HepG2 (cell line): ENCODE measurements around the gene STARD13. TPM values are rescaled to one million over a fixed set of nuclear protein-coding genes. Genes with fewer than 3 reads are reported as not detected.
A peak's percentile ranks its signal among the peaks of the same experiment; 100 is the strongest.

Source experiments
- CENPX ChIP-seq: sonication (generic); formaldehyde crosslinking; IDR thresholded peaks from 2 replicates; pipeline ENCODE4 v1.9.0; 2021; ENCODE audit warnings: mild to moderate bottlenecking, missing genetic modification reagents, moderate library complexity
- GABPA ChIP-seq, 2 experiments: IDR thresholded peaks; 2 replicates each; pipeline ENCODE4 v1.6.1; 2011 to 2016; ENCODE audit warnings: low read depth in 2 of 2, low read length in 1 of 2, missing biosample characterization in 1 of 2, missing genetic modification characterization in 1 of 2
- KAT8 ChIP-seq: IDR thresholded peaks from 2 replicates; pipeline ENCODE4 v1.6.1; 2016; ENCODE audit warnings: missing genetic modification reagents, missing compliant biosample characterization
- MATR3 ChIP-seq: sonication (generic); formaldehyde crosslinking; IDR thresholded peaks from 2 replicates; pipeline ENCODE4 v1.4.0; 2020; ENCODE audit warnings: missing genetic modification reagents
- POLR2G ChIP-seq: fragments of 200-400 bp; formaldehyde crosslinking; IDR thresholded peaks from 2 replicates; pipeline ENCODE4 v1.6.1; 2018; ENCODE audit warnings: mild to moderate bottlenecking, low read depth, low read length, moderate library complexity
- ZNF12 ChIP-seq: sonication (generic); formaldehyde crosslinking; IDR thresholded peaks from 2 replicates; pipeline ENCODE4 v1.5.0; 2020; ENCODE audit warnings: missing genetic modification reagents
- ZNF264 ChIP-seq: sonication (generic); formaldehyde crosslinking; IDR thresholded peaks from 2 replicates; pipeline ENCODE4 v1.4.0; 2020; ENCODE audit warnings: missing genetic modification reagents
- ZNF33B ChIP-seq: sonication (generic); formaldehyde crosslinking; IDR thresholded peaks from 2 replicates; pipeline ENCODE4 v1.5.1; 2020; ENCODE audit warnings: mild to moderate bottlenecking, missing genetic modification reagents
- ZNF354B ChIP-seq: sonication (generic); formaldehyde crosslinking; IDR thresholded peaks from 2 replicates; pipeline ENCODE4 v1.8.0; 2022; ENCODE audit warnings: mild to moderate bottlenecking, missing genetic modification reagents
- ZNF75D ChIP-seq: sonication (generic); formaldehyde crosslinking; IDR thresholded peaks from 2 replicates; pipeline ENCODE4 v1.8.1; 2023; ENCODE audit warnings: missing genetic modification reagents, mild to moderate bottlenecking, borderline replicate concordance
- ZNF766 ChIP-seq: sonication (generic); formaldehyde crosslinking; IDR thresholded peaks from 2 replicates; pipeline ENCODE4 v1.5.0; 2020; ENCODE audit warnings: missing genetic modification reagents, borderline replicate concordance
- ZNF772 ChIP-seq: sonication (generic); formaldehyde crosslinking; IDR thresholded peaks from 2 replicates; pipeline ENCODE4 v1.5.0; 2020; ENCODE audit warnings: mild to moderate bottlenecking, missing genetic modification reagents
- ZNF816 ChIP-seq: sonication (generic); formaldehyde crosslinking; IDR thresholded peaks from 2 replicates; pipeline ENCODE4 v1.8.0; 2022; ENCODE audit warnings: missing genetic modification reagents, mild to moderate bottlenecking, borderline replicate concordance
- ZSCAN20 ChIP-seq: sonication (generic); formaldehyde crosslinking; IDR thresholded peaks from 2 replicates; pipeline ENCODE4 v1.4.0; 2020; ENCODE audit warnings: missing genetic modification reagents, mild to moderate bottlenecking, borderline replicate concordance
- polyA plus RNA-seq, 8 experiments: library from polyadenylated mRNA; depleted of rRNA in 3 of 8; stranded (reverse) in 7 of 8; unstranded in 1 of 8; fragments of >200 nt; fragmentation: Illumina TruSeq in 4 of 8; extraction: Trizol in 4 of 8; gene quantifications; 2 replicates each; pipeline versions ENCODE4 v1.2.1 to v1.2.3, GENCODE V29; 2011 to 2016; ENCODE audit warnings: low read depth in 4 of 8, missing spikeins in 1 of 8, mixed read lengths in 1 of 8; ENCODE audit not compliant: insufficient read depth in 1 of 8
- total RNA-seq, 5 experiments: library from RNA; depleted of rRNA; stranded (reverse); fragments of >200 nt; fragmentation: Illumina TruSeq; extraction: Trizol; gene quantifications; 2 replicates each; pipeline ENCODE4 v1.2.3, GENCODE V29; 2016; ENCODE audit warnings: low read depth in 1 of 5
- TF ChIP-seq, protein P1 (sequence below): sonication (generic); formaldehyde crosslinking; IDR thresholded peaks from 2 replicates; pipeline ENCODE4 v1.4.0; 2020; ENCODE audit warnings: missing genetic modification reagents
- TF ChIP-seq, protein P2 (sequence below): sonication (generic); formaldehyde crosslinking; IDR thresholded peaks from 2 replicates; pipeline ENCODE4 v1.4.0; 2020; ENCODE audit warnings: low read depth, mild to moderate bottlenecking, missing genetic modification reagents
- TF ChIP-seq, protein P3 (sequence below): sonication (generic); formaldehyde crosslinking; IDR thresholded peaks from 2 replicates; pipeline ENCODE4 v1.5.1; 2020; ENCODE audit warnings: mild to moderate bottlenecking, moderate library complexity, missing genetic modification reagents
- TF ChIP-seq, protein P4 (sequence below): sonication (generic); formaldehyde crosslinking; IDR thresholded peaks from 2 replicates; pipeline ENCODE4 v1.4.0; 2020; ENCODE audit warnings: mild to moderate bottlenecking, missing genetic modification reagents
- TF ChIP-seq, protein P5 (sequence below): IDR thresholded peaks from 2 replicates; pipeline ENCODE4 v1.6.1; 2016; ENCODE audit warnings: control low read depth

STARD13 gene
- total and polyA plus RNA-seq, 2 of the 13 experiments (the other 11 are each of a cell fraction or from before 2014, with no cell fraction given): 12.8 to 14.3 TPM

DNA sequence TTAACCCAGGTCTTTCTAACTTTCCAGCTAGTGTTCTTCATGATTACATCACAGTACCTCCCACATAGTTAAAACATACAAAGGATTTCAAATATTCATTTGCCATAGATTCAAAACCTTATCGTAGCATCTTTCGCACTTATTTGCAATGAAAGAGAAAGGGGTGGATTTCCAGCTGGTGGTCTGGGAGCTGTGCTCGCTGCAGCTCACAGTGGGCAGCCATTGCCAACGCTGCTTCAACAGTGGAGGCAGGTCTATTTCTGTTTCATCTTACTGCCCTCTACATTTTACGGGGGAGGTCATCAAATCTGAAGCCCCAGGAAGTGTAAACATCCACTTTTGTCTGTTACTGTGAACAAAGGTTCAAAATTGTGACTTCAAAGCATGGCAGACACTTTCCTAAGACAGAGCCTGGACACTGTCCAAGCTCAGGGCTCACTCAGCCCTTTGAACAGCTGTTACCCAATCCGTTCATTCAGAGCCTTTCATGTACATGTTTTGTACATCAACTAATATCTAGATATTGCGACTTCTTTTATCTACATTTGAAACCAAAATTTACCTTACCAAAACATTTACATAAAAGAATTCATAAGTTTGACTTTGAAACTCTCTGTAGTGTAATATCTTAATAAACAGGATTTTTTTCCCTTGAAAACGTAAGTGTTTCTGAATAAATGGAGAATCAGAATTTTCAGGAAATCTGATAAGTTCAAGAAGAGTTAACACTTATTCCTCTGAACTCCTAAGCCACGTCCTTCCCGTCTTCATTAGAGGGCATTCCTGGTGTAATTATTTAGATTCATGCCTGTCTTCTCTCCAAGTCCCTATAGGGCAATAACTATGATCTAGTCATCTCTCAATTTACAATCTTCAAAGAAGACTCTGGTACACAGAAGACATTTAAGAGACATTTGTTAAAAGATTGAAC lies 25.1 kb downstream of the STARD13 start (continued):
- TF ChIP-seq, protein P1, sequence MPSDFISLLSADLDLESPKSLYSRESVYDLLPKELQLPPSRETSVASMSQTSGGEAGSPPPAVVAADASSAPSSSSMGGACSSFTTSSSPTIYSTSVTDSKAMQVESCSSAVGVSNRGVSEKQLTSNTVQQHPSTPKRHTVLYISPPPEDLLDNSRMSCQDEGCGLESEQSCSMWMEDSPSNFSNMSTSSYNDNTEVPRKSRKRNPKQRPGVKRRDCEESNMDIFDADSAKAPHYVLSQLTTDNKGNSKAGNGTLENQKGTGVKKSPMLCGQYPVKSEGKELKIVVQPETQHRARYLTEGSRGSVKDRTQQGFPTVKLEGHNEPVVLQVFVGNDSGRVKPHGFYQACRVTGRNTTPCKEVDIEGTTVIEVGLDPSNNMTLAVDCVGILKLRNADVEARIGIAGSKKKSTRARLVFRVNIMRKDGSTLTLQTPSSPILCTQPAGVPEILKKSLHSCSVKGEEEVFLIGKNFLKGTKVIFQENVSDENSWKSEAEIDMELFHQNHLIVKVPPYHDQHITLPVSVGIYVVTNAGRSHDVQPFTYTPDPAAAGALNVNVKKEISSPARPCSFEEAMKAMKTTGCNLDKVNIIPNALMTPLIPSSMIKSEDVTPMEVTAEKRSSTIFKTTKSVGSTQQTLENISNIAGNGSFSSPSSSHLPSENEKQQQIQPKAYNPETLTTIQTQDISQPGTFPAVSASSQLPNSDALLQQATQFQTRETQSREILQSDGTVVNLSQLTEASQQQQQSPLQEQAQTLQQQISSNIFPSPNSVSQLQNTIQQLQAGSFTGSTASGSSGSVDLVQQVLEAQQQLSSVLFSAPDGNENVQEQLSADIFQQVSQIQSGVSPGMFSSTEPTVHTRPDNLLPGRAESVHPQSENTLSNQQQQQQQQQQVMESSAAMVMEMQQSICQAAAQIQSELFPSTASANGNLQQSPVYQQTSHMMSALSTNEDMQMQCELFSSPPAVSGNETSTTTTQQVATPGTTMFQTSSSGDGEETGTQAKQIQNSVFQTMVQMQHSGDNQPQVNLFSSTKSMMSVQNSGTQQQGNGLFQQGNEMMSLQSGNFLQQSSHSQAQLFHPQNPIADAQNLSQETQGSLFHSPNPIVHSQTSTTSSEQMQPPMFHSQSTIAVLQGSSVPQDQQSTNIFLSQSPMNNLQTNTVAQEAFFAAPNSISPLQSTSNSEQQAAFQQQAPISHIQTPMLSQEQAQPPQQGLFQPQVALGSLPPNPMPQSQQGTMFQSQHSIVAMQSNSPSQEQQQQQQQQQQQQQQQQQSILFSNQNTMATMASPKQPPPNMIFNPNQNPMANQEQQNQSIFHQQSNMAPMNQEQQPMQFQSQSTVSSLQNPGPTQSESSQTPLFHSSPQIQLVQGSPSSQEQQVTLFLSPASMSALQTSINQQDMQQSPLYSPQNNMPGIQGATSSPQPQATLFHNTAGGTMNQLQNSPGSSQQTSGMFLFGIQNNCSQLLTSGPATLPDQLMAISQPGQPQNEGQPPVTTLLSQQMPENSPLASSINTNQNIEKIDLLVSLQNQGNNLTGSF (CRISPR knock-in tag): no peak
- TF ChIP-seq ZNF33B (CRISPR knock-in tag) (no peak), GABPA (IDR thresholded peaks at IDR 0.05; ENCODE audit: low read depth, low read length) (no peak), GABPA (CRISPR knock-in tag; IDR thresholded peaks at IDR 0.05; ENCODE audit: low read depth) (peak; percentile 46; the same call in 1 of the 2 replicates), ZNF816 (CRISPR knock-in tag) (no peak), ZNF354B (CRISPR knock-in tag) (no peak), POLR2G (peak; percentile 75; the same call in 1 of the 2 replicates), ZNF12 (CRISPR knock-in tag) (0 out of 2 replicates have a peak, but pooled peaks have one; percentile 11), KAT8 (CRISPR knock-in tag) (peak; percentile 35; the same call in 1 of the 2 replicates), ZNF264 (CRISPR knock-in tag) (peak; percentile 49; the same call in 1 of the 2 replicates), ZNF772 (CRISPR knock-in tag) (peak; percentile 81; the same call in 1 of the 2 replicates), MATR3 (CRISPR knock-in tag) (no peak), ZSCAN20 (CRISPR knock-in tag) (no peak), ZNF75D (CRISPR knock-in tag) (no peak), ZNF766 (CRISPR knock-in tag) (no peak), CENPX (CRISPR knock-in tag) (no peak)
- TF ChIP-seq, protein P2, sequence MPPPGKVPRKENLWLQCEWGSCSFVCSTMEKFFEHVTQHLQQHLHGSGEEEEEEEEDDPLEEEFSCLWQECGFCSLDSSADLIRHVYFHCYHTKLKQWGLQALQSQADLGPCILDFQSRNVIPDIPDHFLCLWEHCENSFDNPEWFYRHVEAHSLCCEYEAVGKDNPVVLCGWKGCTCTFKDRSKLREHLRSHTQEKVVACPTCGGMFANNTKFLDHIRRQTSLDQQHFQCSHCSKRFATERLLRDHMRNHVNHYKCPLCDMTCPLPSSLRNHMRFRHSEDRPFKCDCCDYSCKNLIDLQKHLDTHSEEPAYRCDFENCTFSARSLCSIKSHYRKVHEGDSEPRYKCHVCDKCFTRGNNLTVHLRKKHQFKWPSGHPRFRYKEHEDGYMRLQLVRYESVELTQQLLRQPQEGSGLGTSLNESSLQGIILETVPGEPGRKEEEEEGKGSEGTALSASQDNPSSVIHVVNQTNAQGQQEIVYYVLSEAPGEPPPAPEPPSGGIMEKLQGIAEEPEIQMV (CRISPR knock-in tag): no peak
- TF ChIP-seq, protein P3, sequence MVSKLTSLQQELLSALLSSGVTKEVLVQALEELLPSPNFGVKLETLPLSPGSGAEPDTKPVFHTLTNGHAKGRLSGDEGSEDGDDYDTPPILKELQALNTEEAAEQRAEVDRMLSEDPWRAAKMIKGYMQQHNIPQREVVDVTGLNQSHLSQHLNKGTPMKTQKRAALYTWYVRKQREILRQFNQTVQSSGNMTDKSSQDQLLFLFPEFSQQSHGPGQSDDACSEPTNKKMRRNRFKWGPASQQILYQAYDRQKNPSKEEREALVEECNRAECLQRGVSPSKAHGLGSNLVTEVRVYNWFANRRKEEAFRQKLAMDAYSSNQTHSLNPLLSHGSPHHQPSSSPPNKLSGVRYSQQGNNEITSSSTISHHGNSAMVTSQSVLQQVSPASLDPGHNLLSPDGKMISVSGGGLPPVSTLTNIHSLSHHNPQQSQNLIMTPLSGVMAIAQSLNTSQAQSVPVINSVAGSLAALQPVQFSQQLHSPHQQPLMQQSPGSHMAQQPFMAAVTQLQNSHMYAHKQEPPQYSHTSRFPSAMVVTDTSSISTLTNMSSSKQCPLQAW (CRISPR knock-in tag): peak; percentile 87
- TF ChIP-seq, protein P4, sequence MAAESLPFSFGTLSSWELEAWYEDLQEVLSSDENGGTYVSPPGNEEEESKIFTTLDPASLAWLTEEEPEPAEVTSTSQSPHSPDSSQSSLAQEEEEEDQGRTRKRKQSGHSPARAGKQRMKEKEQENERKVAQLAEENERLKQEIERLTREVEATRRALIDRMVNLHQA (CRISPR knock-in tag): no peak
- TF ChIP-seq, protein P5, sequence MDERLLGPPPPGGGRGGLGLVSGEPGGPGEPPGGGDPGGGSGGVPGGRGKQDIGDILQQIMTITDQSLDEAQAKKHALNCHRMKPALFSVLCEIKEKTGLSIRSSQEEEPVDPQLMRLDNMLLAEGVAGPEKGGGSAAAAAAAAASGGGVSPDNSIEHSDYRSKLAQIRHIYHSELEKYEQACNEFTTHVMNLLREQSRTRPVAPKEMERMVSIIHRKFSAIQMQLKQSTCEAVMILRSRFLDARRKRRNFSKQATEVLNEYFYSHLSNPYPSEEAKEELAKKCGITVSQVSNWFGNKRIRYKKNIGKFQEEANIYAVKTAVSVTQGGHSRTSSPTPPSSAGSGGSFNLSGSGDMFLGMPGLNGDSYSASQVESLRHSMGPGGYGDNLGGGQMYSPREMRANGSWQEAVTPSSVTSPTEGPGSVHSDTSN (CRISPR knock-in tag): peak; percentile 22
